HG03460 (cell line): Measurements from ENCODE around the gene ZP4.
"Not testable (repeated sequence)": the region's sequence is repeated elsewhere in the genome, so short reads cannot be mapped to it uniquely, and the experiment has no call there.

Source experiments
- ATAC-seq: cut with Tn5 transposase; IDR thresholded peaks from one replicate; pipeline ENCODE4 v1.9.1; 2021; ENCODE audit not compliant: unreplicated experiment

ZP4 gene

GRCh38 chr1:237878406-237878805, 12.3 kb downstream of the ZP4 start:
- no peak for ATAC-seq

- ATAC-seq: no peak
Observed at GRCh38 chr1:237877631-237878030, 13.1 kb downstream of the ZP4 start.

- no peak for ATAC-seq
Observed at GRCh38 chr1:237875291-237875690, 15.4 kb downstream of the ZP4 start.

GRCh38 chr1:237873487-237874211, 17.1 kb downstream of the ZP4 start:
- ATAC-seq: no peak

- no peak for ATAC-seq
Observed at GRCh38 chr1:237868817-237869600, 21.7 kb downstream of the ZP4 start.

GRCh38 chr1:237867380-237867888, 23.3 kb downstream of the ZP4 start:
- no peak for ATAC-seq

GRCh38 chr1:237864338-237865244, 26.1 kb downstream of the ZP4 start:
- ATAC-seq: peak; percentile 75

GRCh38 chr1:237863234-237863633, 27.5 kb downstream of the ZP4 start:
- no peak for ATAC-seq

GRCh38 chr1:237861944-237862343, 28.8 kb downstream of the ZP4 start:
- ATAC-seq: no peak

- no peak for ATAC-seq
Observed at GRCh38 chr1:237858992-237859391, 31.7 kb downstream of the ZP4 start.

GRCh38 chr1:237857455-237857854, 33.3 kb downstream of the ZP4 start:
- ATAC-seq: no peak

- ATAC-seq: no peak
Observed at GRCh38 chr1:237852342-237852741, 38.4 kb downstream of the ZP4 start.

- no peak for ATAC-seq
Observed at GRCh38 chr1:237851210-237851845, 39.4 kb downstream of the ZP4 start.

- not testable (repeated sequence) for ATAC-seq
Observed at GRCh38 chr1:237843516-237843915, 47.2 kb downstream of the ZP4 start.

GRCh38 chr1:237841485-237841884, 49.2 kb downstream of the ZP4 start:
- no peak for ATAC-seq

GRCh38 chr1:237838904-237839534, 51.7 kb downstream of the ZP4 start:
- no peak for ATAC-seq

- no peak for ATAC-seq
Observed at GRCh38 chr1:237838320-237838719, 52.4 kb downstream of the ZP4 start.

- no peak for ATAC-seq
Observed at GRCh38 chr1:237834461-237834860, 56.3 kb downstream of the ZP4 start.

GRCh38 chr1:237834048-237834447, 56.7 kb downstream of the ZP4 start:
- ATAC-seq: no peak

- ATAC-seq: no peak
Observed at GRCh38 chr1:237832858-237833257, 57.9 kb downstream of the ZP4 start.
